ENCODE data around the gene PIK3C2G. TPM values are rescaled to one million over a fixed set of nuclear protein-coding genes. Genes with fewer than 3 reads are reported as not detected.

Gene PIK3C2G
- total and polyA plus RNA-seq, 10 of the 15 experiments (the other 5 are each of a cell fraction or from before 2014, with no cell fraction given): not detected

DNA sequence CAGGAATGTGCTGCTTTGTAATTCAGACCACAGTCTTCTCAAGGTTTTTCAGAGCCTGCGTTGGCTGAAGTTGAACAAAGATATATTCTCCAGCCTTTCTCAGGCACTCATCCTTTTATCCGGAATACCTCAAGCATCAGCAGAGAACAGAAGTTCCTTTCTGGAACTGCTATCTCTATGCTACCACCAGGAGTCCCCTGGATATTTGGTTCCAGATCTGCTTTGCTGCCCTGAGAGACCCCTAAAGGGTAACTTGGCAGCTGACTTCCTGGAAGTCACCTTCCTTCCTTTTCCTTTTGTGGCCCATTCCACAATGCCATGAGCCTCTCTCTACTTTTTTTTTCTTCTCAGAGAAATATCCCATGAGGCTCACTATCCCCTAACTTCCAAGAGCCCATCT is 288.3 kb downstream of the PIK3C2G start:
- WGBS (ENCODE audit: insufficient coverage, insufficient replicate concordance, low lambda C conversion rate, missing lambda C conversion rate): 40% methylated on average over 2 of the region's 2 CpGs
- no peaks in the 10 kb centered on the region for H3K4me1 ChIP-seq (ENCODE audit: control insufficient read depth, insufficient read depth, low read length)
- no peak overlapping the region for H3K27ac ChIP-seq (ENCODE audit: control insufficient read depth, insufficient read depth)
- TF ChIP-seq ZBED1 (IDR thresholded peaks at IDR 0.05; ENCODE audit: borderline replicate concordance) (no peak), SMAD5 (IDR thresholded peaks at IDR 0.05; ENCODE audit: low read depth) (no peak), CEBPB (IDR thresholded peaks at IDR 0.05; ENCODE audit: borderline replicate concordance in 1 of 2, low read depth in 2 of 2, low read length in 2 of 2) (no peak), RCOR1 (conservative IDR thresholded peaks at IDR 0.05; ENCODE audit: low read depth, low read length) (no peak), ZNF384 (IDR thresholded peaks at IDR 0.05; ENCODE audit: borderline replicate concordance, low read depth, low read length) (no peak), ZSCAN29 (IDR thresholded peaks at IDR 0.05) (no peak), ETV6 (conservative IDR thresholded peaks at IDR 0.05 in 1 of 2, IDR thresholded peaks at IDR 0.05 in 1 of 2; ENCODE audit: borderline replicate concordance in 1 of 2, low read depth in 1 of 2) (no peak), SUPT20H (IDR thresholded peaks at IDR 0.05; ENCODE audit: borderline replicate concordance, control insufficient read depth, low read depth, low read length) (no peak), FOS (IDR thresholded peaks at IDR 0.05; ENCODE audit: borderline replicate concordance, extremely low read depth, insufficient read length) (no peak), NRF1 (conservative IDR thresholded peaks at IDR 0.05; ENCODE audit: low read depth, low read length) (no peak), TAF1 (IDR thresholded peaks at IDR 0.05; ENCODE audit: borderline replicate concordance, low read depth, low read length) (no peak), SMAD1 (IDR thresholded peaks at IDR 0.05; ENCODE audit: low read depth, partially characterized antibody) (no peak), ZNF217 (IDR thresholded peaks at IDR 0.05) (no peak), CHD1 (IDR thresholded peaks at IDR 0.05; ENCODE audit: low read depth, low read length) (no peak)
- TF ChIP-seq, protein P1, sequence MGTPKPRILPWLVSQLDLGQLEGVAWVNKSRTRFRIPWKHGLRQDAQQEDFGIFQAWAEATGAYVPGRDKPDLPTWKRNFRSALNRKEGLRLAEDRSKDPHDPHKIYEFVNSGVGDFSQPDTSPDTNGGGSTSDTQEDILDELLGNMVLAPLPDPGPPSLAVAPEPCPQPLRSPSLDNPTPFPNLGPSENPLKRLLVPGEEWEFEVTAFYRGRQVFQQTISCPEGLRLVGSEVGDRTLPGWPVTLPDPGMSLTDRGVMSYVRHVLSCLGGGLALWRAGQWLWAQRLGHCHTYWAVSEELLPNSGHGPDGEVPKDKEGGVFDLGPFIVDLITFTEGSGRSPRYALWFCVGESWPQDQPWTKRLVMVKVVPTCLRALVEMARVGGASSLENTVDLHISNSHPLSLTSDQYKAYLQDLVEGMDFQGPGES (IDR thresholded peaks at IDR 0.05): no peak
- TF ChIP-seq, protein P2, sequence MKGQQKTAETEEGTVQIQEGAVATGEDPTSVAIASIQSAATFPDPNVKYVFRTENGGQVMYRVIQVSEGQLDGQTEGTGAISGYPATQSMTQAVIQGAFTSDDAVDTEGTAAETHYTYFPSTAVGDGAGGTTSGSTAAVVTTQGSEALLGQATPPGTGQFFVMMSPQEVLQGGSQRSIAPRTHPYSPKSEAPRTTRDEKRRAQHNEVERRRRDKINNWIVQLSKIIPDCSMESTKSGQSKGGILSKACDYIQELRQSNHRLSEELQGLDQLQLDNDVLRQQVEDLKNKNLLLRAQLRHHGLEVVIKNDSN (IDR thresholded peaks at IDR 0.05; ENCODE audit: borderline replicate concordance, extremely low read length, insufficient read depth, low read depth, low read length): no peak
- TF ChIP-seq, protein P3, sequence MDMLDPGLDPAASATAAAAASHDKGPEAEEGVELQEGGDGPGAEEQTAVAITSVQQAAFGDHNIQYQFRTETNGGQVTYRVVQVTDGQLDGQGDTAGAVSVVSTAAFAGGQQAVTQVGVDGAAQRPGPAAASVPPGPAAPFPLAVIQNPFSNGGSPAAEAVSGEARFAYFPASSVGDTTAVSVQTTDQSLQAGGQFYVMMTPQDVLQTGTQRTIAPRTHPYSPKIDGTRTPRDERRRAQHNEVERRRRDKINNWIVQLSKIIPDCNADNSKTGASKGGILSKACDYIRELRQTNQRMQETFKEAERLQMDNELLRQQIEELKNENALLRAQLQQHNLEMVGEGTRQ (IDR thresholded peaks at IDR 0.05; ENCODE audit: borderline replicate concordance, low read depth, low read length): no peak
- TF ChIP-seq, protein P4, sequence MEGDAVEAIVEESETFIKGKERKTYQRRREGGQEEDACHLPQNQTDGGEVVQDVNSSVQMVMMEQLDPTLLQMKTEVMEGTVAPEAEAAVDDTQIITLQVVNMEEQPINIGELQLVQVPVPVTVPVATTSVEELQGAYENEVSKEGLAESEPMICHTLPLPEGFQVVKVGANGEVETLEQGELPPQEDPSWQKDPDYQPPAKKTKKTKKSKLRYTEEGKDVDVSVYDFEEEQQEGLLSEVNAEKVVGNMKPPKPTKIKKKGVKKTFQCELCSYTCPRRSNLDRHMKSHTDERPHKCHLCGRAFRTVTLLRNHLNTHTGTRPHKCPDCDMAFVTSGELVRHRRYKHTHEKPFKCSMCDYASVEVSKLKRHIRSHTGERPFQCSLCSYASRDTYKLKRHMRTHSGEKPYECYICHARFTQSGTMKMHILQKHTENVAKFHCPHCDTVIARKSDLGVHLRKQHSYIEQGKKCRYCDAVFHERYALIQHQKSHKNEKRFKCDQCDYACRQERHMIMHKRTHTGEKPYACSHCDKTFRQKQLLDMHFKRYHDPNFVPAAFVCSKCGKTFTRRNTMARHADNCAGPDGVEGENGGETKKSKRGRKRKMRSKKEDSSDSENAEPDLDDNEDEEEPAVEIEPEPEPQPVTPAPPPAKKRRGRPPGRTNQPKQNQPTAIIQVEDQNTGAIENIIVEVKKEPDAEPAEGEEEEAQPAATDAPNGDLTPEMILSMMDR (IDR thresholded peaks at IDR 0.05 in 2 of 3, conservative IDR thresholded peaks at IDR 0.05 in 1 of 3; ENCODE audit: control insufficient read depth in 2 of 3, extremely low read depth in 1 of 3, insufficient read depth in 1 of 3, low read depth in 3 of 3, low read length in 3 of 3): no peak
- BruUV-seq (replicated peaks): no TSS peak
- no peaks in the 10 kb centered on the region for H3K9me3 ChIP-seq (replicated peaks; ENCODE audit: control insufficient read depth, insufficient read depth, low read length)
- H3K4me2 ChIP-seq (ENCODE audit: control insufficient read depth, insufficient read depth): no peak overlapping the region
- no peaks in the 10 kb centered on the region for H4K20me1 ChIP-seq (ENCODE audit: control insufficient read depth, insufficient read depth)
- H3K79me2 ChIP-seq (ENCODE audit: control insufficient read depth, insufficient read depth, low read length): no peaks in the 10 kb centered on the region
- no peak overlapping the region for H2AFZ ChIP-seq (ENCODE audit: control insufficient read depth, low read depth, low read length)
- ChIA-PET SMC1A (ENCODE audit: uncharacterized antibody, unreplicated experiment) (no interaction called here), POLR2A (no interaction called here), RAD21 (ENCODE audit: unreplicated experiment) (no interaction called here), CTCF (no interaction called here)
- FAIRE-seq (no peak), ATAC-seq (no peak), DNase-seq (ENCODE audit: low read depth, low spot score) (no peak)
- no peak overlapping the region for H3K9ac ChIP-seq (ENCODE audit: control insufficient read depth, insufficient read depth, low read length)
- H3K36me3 ChIP-seq (ENCODE audit: control insufficient read depth in 2 of 2, insufficient read depth in 2 of 2, low read length in 1 of 2): no peaks in the 10 kb centered on the region
- no peaks in the 10 kb centered on the region for H3K27me3 ChIP-seq (replicated peaks in 1 of 2; ENCODE audit: control insufficient read depth in 2 of 2, insufficient read depth in 2 of 2, low read length in 1 of 2)
- in situ Hi-C loops (cut with MboI) (no loop called here), intact Hi-C loops (cut with micrococcal nuclease; ENCODE audit: unreplicated experiment) (no loop called here)
- no peak overlapping the region for H3K4me3 ChIP-seq

Measured in GM12878 (cell line).